Right atrium auricular region (tissue), 2 donors: ENCODE measurements around the gene AKT1. TPM values are rescaled to one million over a fixed set of nuclear protein-coding genes. Genes with fewer than 3 reads are reported as not detected.

ENCODE experiments used
- DNase-seq: peaks from one replicate; pipeline ENCODE4 v3.0.0-alpha.2; 2019; ENCODE audit warnings: low spot score
- H3K27ac ChIP-seq, 2 donors: fragments of 200-600 bp; sonication (generic); 1 replicate in 1 of 2; 2 replicates in 1 of 2; pipeline ENCODE4 v1.5.1; 2016 to 2019
- H3K27me3 ChIP-seq, 2 donors: fragments of 200-600 bp; sonication (generic); one replicate each; pipeline versions ENCODE4 v1.5.1 to v1.6.0; 2017 to 2019
- H3K36me3 ChIP-seq: fragments of 200-600 bp; sonication (generic); one replicate; pipeline ENCODE4 v1.5.1; 2016
- H3K4me1 ChIP-seq, 2 donors: fragments of 200-600 bp; sonication (generic); one replicate each; pipeline versions ENCODE4 v1.5.1 to v1.6.0; 2017 to 2019
- H3K4me3 ChIP-seq, 2 donors: fragments of 200-600 bp; sonication (generic); 1 replicate in 1 of 2; 2 replicates in 1 of 2; pipeline ENCODE4 v1.5.1; 2017 to 2019; ENCODE audit warnings: mild to moderate bottlenecking in 1 of 2, moderate library complexity in 1 of 2
- H3K9me3 ChIP-seq, 2 donors: fragments of 200-600 bp; sonication (generic); one replicate each; pipeline ENCODE4 v1.5.1; 2019
- total RNA-seq, 2 donors: library from RNA; depleted of rRNA; stranded (reverse); fragments of >200 nt; gene quantifications; one replicate each; pipeline ENCODE4 v1.1.0, GENCODE V29; 2016
- TF ChIP-seq, protein P1 (sequence below), 2 donors: fragments of 200-600 bp; sonication (generic); IDR thresholded peaks; one replicate each; pipeline ENCODE4 v1.5.1; 2019; ENCODE audit warnings: antibody characterized with exemption in 2 of 2

The AKT1 gene
- total RNA-seq, 2 donors from 2014 or later = 77.7 to 93.8 TPM

DNA sequence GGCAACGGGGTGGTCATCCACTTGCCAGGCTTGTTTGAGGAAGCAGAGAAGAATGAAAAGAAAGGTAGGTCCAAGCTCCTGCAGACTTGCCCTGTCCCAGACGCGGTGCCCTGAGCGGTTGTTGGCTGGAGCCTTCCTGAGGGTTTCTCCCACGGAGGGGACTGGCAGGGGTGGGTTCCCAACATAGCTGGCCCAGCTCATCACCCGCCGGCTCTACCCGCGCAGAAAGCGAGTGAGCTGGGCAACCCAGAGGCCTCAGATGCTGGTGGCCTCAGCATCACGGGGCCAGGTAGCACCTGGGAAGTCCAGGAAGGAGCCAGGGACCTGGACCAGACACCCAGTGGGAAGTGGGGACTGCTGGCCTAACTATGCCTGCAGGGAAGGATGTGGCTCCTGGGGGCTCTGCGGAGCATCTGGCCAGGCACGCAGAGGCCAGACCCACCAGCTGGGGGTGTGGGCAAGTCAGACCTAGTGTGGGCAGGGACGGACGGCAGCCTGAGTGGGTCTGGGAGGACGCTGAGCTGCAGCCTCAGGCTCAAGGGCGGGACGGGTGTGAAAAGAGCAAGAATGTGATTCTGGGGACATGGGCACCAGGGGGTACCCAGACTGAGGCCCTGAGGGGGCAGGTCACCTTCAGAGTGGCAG, 57.1 kb downstream of the AKT1 start:
- H3K27ac ChIP-seq = peak overlapping the region; percentile 91 to 95
- H3K36me3 ChIP-seq = peaks cover 34% of the 10 kb centered on the region
- no peak for DNase-seq
- no peaks in the 10 kb centered on the region for H3K9me3 ChIP-seq
- no peaks in the 10 kb centered on the region for H3K27me3 ChIP-seq
- TF ChIP-seq, protein P1, sequence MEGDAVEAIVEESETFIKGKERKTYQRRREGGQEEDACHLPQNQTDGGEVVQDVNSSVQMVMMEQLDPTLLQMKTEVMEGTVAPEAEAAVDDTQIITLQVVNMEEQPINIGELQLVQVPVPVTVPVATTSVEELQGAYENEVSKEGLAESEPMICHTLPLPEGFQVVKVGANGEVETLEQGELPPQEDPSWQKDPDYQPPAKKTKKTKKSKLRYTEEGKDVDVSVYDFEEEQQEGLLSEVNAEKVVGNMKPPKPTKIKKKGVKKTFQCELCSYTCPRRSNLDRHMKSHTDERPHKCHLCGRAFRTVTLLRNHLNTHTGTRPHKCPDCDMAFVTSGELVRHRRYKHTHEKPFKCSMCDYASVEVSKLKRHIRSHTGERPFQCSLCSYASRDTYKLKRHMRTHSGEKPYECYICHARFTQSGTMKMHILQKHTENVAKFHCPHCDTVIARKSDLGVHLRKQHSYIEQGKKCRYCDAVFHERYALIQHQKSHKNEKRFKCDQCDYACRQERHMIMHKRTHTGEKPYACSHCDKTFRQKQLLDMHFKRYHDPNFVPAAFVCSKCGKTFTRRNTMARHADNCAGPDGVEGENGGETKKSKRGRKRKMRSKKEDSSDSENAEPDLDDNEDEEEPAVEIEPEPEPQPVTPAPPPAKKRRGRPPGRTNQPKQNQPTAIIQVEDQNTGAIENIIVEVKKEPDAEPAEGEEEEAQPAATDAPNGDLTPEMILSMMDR (IDR thresholded peaks at IDR 0.05) = no peak
- H3K4me1 ChIP-seq = peaks cover 0 to 45% of the 10 kb centered on the region in 2 donors
- H3K4me3 ChIP-seq = no peak overlapping the region

DNA sequence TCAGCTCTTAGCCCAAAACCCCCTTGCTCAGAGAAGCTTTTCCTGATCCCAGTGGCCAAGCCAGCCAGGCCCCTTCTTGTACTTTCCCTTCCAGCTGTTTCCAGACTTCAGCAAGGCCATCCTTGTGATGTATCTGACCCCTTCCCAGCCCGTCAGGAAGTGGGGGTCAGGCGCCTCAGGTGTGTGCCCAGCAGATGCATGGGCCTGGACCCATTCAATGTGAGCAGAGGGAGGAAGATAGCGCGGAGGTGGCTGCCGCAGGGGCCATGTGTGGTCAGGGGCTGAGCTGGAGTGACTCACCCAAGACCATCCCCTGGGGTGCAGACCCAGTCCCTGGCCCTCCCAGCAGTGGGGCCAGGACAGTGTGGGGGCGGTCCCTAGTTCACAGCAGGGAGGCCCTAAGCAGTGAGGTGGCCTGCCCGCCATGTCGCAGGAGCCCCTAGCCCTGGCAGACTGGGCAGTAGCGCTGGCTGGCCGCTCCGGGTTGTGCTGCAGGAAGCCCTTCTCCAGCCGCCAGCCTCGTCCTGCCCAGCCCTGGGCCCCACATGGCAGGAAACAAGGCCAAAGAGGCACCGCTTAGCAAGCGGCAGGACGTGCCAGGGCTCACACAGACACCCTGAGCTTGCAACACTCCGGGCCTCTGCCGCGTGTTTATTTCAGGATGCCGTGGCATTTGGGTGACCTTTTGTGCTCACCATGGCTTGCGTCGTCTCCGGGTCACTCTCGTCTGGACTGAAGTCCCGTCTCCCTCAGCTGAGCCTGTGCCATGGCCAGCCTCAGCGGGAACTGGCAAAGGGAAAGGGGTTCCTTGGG, 59.5 kb downstream of the AKT1 start:
- Histone ChIP-seq H3K36me3 (peaks cover 21% of the 10 kb centered on the region), H3K4me3 (no peak overlapping the region), H3K27me3 (no peaks in the 10 kb centered on the region), H3K27ac (peak overlapping the region; percentile 91 to 95), H3K4me1 (peaks cover 0 to 68% of the 10 kb centered on the region in 2 donors), H3K9me3 (no peaks in the 10 kb centered on the region)
- TF ChIP-seq, protein P1 (IDR thresholded peaks at IDR 0.05) = no peak
- DNase-seq = peak; percentile 97

DNA sequence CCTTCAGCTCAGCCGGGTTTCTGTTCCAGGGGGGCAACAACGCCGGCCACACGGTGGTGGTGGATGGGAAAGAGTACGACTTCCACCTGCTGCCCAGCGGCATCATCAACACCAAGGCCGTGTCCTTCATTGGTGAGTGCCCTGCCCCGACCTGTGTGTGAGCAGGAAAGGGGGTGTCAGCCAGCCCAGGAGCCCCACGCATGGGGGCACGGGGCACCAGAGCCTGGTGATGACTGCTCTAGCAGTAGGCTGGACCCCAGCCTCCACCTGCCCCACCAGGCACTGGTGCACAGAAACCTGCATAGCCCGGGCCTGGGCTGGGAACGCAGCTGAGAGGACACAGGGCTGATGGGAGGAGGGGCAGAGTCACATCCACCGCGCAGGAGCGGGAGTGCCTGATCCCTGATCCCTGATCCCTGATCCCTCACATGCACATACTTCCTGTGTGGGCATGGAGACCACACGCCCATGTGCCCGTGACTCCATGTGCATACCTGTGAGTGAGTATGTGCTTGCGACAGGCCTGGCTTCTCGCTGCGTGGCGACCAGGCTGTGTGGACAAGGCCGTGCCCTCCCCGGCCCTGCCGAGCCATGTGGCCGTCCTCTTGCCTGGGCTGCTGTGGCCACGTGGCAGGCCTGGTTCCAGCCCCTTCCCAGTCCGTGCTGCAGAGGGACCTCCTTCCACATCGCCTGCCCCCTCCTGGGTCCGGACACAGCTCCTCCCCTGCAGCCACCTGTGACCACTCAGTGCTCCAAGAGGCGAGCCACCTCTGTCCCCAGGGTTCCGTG, 60.4 kb downstream of the AKT1 start:
- Histone ChIP-seq H3K9me3 (no peaks in the 10 kb centered on the region), H3K36me3 (peaks cover 13% of the 10 kb centered on the region), H3K4me3 (no peak overlapping the region), H3K27me3 (no peaks in the 10 kb centered on the region), H3K27ac (peak overlapping the region; percentile 91 to 95), H3K4me1 (peaks cover 0 to 76% of the 10 kb centered on the region in 2 donors)
- TF ChIP-seq, protein P1 (IDR thresholded peaks at IDR 0.05) = no peak
- DNase-seq = no peak

DNA sequence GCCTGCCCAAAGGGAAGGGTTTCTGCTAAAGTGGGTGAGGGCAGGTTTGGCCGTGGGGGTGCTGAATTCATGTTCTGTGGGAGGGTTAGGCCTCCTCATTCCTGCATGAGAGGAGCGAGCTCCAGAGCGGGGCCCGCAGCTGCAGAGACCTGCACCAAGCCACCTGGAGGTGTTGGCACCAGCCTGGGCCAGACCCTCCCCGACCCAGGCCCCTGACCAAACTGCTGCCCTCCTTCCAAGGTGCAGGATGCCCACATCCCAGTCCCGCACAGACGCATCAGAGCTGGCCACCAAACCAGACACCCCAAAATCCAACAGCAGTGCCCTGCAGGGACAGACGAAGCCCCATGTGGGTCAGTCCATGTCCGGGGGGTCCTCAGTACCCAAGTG, 61.0 kb downstream of the AKT1 start:
- no peak overlapping the region for H3K4me3 ChIP-seq
- H3K9me3 ChIP-seq = no peaks in the 10 kb centered on the region
- TF ChIP-seq, protein P1 (IDR thresholded peaks at IDR 0.05) = no peak
- H3K4me1 ChIP-seq = peaks cover 0 to 79% of the 10 kb centered on the region in 2 donors
- H3K27me3 ChIP-seq = no peaks in the 10 kb centered on the region
- peak overlapping the region; percentile 91 to 95 for H3K27ac ChIP-seq
- no peak for DNase-seq
- H3K36me3 ChIP-seq = peaks cover 7% of the 10 kb centered on the region

DNA sequence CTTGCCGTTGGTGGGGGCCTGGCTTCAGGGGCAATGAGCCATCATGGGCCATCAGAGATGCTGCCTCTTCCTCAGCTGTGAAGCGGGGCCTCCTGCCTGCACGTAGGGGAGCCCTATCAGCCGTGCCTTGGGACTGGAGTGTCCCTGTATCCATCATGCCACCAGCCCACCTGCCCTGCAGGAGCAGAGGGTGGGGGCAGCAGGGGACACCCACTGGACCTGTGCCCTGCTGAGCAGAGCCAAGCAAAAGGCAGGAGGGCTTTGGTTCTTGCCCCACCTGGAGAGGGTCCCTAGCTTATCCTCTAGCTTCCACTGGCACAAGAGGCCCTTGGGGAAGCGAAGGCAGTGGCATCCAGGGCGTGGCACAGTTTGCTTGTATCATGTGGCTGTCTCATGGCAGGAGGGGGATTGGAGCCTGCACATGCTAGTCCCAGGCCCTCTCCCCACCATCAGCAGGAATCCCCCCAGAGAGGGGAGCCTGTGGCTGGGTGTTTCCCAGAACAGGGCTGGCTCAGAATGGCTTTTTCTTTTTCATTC, 61.4 kb downstream of the AKT1 start:
- Histone ChIP-seq H3K9me3 (no peaks in the 10 kb centered on the region), H3K27ac (peak overlapping the region; percentile 91 to 95), H3K4me3 (no peak overlapping the region), H3K36me3 (peaks cover 2% of the 10 kb centered on the region), H3K4me1 (peaks cover 0 to 79% of the 10 kb centered on the region in 2 donors), H3K27me3 (no peaks in the 10 kb centered on the region)
- DNase-seq = no peak
- TF ChIP-seq, protein P1 (IDR thresholded peaks at IDR 0.05) = no peak
